Prostate gland (tissue), 2 donors: ENCODE results near the gene MTFR1L. TPM values are rescaled to one million over a fixed set of nuclear protein-coding genes. Genes with fewer than 3 reads are reported as not detected.

Source experiments
- DNase-seq: peaks from one replicate; pipeline ENCODE4 v3.0.0-alpha.2; 2019; ENCODE audit warnings: low spot score
- H3K27ac ChIP-seq, 2 donors: fragments of 200-600 bp; sonication (generic); 2 replicates each; pipeline ENCODE4 v1.5.1; 2017 to 2019
- H3K27me3 ChIP-seq: fragments of 200-600 bp; sonication (generic); replicated peaks from 2 replicates; pipeline ENCODE4 v1.5.1; 2019; ENCODE audit not compliant: insufficient read depth
- H3K36me3 ChIP-seq, 2 donors: fragments of 200-600 bp; sonication (generic); 1 replicate in 1 of 2; 2 replicates in 1 of 2; pipeline versions ENCODE4 v1.5.1 to v1.8.1; 2017 to 2019
- H3K4me1 ChIP-seq: fragments of 200-600 bp; sonication (generic); replicated peaks from 2 replicates; pipeline ENCODE4 v1.5.1; 2019
- H3K4me3 ChIP-seq, 2 donors: fragments of 200-600 bp; sonication (generic); 2 replicates each; pipeline ENCODE4 v1.5.1; 2017 to 2019
- H3K9me3 ChIP-seq: fragments of 200-600 bp; sonication (generic); 2 replicates; pipeline ENCODE4 v1.5.1; 2017
- POLR2A ChIP-seq: fragments of 450-650 bp; IDR thresholded peaks from one replicate; pipeline ENCODE4 v1.6.1; 2016; ENCODE audit warnings: antibody characterized with exemption, mild to moderate bottlenecking
- POLR2AphosphoS5 ChIP-seq: sonication (generic); formaldehyde crosslinking; IDR thresholded peaks from one replicate; pipeline ENCODE4 v1.6.1; 2017; ENCODE audit warnings: antibody characterized with exemption
- WGBS: methylation state at CpG from one replicate; pipeline ENCODE4 v1.1.5; 2018; 5-methylcytosine and 5-hydroxymethylcytosine counted together
- intact Hi-C: fragments of 100-400 bp; cut with DNase I; formaldehyde crosslinking; loops from one replicate; pipeline ENCODE4 v1.14.2; 2022
- total RNA-seq, 2 donors: library from RNA; depleted of rRNA; stranded (reverse); fragments of >200 nt; gene quantifications; one replicate each; pipeline ENCODE4 v1.1.0, GENCODE V29; 2016
- TF ChIP-seq, protein P1 (sequence below), 4 experiments: fragments of 200-600 bp in 2 of 4; fragments of 450-650 bp in 2 of 4; sonication (generic) in 2 of 4; IDR thresholded peaks; 1 replicate in 3 of 4; 2 replicates in 1 of 4; pipeline ENCODE4 v1.5.1; 2016 to 2019; ENCODE audit warnings: antibody characterized with exemption in 4 of 4, mild to moderate bottlenecking in 2 of 4, moderate library complexity in 2 of 4

MTFR1L gene
- total RNA-seq, 2 donors from 2014 or later = 82.2 to 112 TPM

GRCh38 chr1:25799352-25799934 lies 20.3 kb upstream of the MTFR1L start:
- WGBS = 21% methylated on average over 12 of the region's 12 CpGs
- TF ChIP-seq POLR2A (no peak), POLR2AphosphoS5 (no peak)
- TF ChIP-seq, protein P1, sequence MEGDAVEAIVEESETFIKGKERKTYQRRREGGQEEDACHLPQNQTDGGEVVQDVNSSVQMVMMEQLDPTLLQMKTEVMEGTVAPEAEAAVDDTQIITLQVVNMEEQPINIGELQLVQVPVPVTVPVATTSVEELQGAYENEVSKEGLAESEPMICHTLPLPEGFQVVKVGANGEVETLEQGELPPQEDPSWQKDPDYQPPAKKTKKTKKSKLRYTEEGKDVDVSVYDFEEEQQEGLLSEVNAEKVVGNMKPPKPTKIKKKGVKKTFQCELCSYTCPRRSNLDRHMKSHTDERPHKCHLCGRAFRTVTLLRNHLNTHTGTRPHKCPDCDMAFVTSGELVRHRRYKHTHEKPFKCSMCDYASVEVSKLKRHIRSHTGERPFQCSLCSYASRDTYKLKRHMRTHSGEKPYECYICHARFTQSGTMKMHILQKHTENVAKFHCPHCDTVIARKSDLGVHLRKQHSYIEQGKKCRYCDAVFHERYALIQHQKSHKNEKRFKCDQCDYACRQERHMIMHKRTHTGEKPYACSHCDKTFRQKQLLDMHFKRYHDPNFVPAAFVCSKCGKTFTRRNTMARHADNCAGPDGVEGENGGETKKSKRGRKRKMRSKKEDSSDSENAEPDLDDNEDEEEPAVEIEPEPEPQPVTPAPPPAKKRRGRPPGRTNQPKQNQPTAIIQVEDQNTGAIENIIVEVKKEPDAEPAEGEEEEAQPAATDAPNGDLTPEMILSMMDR (IDR thresholded peaks at IDR 0.05) = no peak
- no peak for DNase-seq
- intact Hi-C loops = loop anchor here (2.0 to 10.0 kb wide), 3 partner anchors 57 to 189 kb away; no protein-coding TSS in a partner anchor
- Histone ChIP-seq H3K9me3 (no peaks in the 10 kb centered on the region), H3K27me3 (no peaks in the 10 kb centered on the region), H3K4me1 (peaks cover 28% of the 10 kb centered on the region), H3K4me3 (peak overlapping the region; percentile 46 to 48), H3K36me3 (no peaks in the 10 kb centered on the region), H3K27ac (peak overlapping the region; percentile 81 to 83)

- TF ChIP-seq POLR2AphosphoS5 = no peak
- TF ChIP-seq, protein P1 (IDR thresholded peaks at IDR 0.05) = no peak
- no peak for TF ChIP-seq POLR2A
- peak within 1 kb of the TSS; percentile 81 to 83 for H3K27ac ChIP-seq
- intact Hi-C loops = loop anchor here (2.0 to 10.0 kb wide), 5 partner anchors 58 to 395 kb away; partner anchors contain the start of gene PAFAH2
- peak within 1 kb of the TSS; percentile 48 to 58 for H3K4me3 ChIP-seq
- no peaks in the 10 kb centered on the region for H3K27me3 ChIP-seq
- no peaks in the 10 kb centered on the region for H3K9me3 ChIP-seq
- peaks cover 28% of the 10 kb centered on the region for H3K4me1 ChIP-seq
- H3K36me3 ChIP-seq = no peaks in the 10 kb centered on the region
- WGBS = under 1% methylated on average over 42 of the region's 91 CpGs
- DNase-seq = no peak
Observed at GRCh38 chr1:25799935-25800702, 19.6 kb upstream of the MTFR1L start, which contains the start of gene SELENON. Gene SELENON, plus strand, starts transcription at chr1:25800193. Its CDS starts 38 bp downstream, at chr1:25800231.

DNA sequence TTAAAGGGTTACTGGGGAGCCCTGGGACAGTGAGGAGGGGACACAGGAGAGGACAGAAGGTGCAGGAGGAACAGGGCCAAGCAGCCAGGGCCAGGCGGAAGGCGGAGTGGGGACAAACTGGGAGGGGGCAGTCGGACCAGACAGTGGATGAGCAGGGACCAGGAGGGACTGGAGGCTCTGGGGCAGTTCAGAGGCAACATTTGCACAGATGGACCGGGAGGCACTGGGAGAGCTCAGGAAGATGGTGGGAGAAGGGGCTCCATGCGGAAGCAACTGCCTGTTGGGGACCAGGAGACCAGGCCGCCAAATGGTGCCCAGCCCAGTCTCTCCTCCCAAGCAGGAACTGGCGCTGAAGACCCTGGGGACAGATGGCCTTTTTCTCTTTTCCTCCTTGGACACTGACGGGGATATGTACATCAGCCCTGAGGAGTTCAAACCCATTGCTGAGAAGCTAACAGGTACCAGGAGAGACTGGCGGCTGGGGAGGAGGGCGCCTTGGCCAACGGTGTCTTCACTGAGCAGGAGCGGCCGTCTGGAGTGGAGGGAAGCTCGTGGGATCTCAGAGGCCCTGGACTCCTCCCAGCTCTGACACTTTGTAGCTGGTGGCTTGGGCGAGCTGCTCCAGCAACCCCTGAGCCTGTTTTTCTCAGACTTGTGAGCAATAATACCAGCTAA lies 18.9 kb upstream of the MTFR1L start:
- no peak for DNase-seq
- no peaks in the 10 kb centered on the region for H3K36me3 ChIP-seq
- H3K27ac ChIP-seq = peak overlapping the region; percentile 73
- no peaks in the 10 kb centered on the region for H3K27me3 ChIP-seq
- peaks cover 28% of the 10 kb centered on the region for H3K4me1 ChIP-seq
- no peaks in the 10 kb centered on the region for H3K9me3 ChIP-seq
- peak overlapping the region; percentile 48 to 58 for H3K4me3 ChIP-seq
- WGBS = 40% methylated on average over 15 of the region's 15 CpGs
- intact Hi-C loops = loop anchor here (5.0 to 10.0 kb wide), 2 partner anchors 196 to 396 kb away; partner anchors contain the start of gene PAFAH2
- TF ChIP-seq POLR2A = no peak
- no peak for TF ChIP-seq POLR2AphosphoS5
- TF ChIP-seq, protein P1 (IDR thresholded peaks at IDR 0.05) = no peak

- DNase-seq = no peak
- H3K9me3 ChIP-seq = no peaks in the 10 kb centered on the region
- H3K27me3 ChIP-seq = no peaks in the 10 kb centered on the region
- no peak overlapping the region for H3K4me3 ChIP-seq
- peak overlapping the region in 1 of 2 donors; percentile 26 for H3K27ac ChIP-seq
- TF ChIP-seq POLR2A (no peak), POLR2AphosphoS5 (peak; percentile 29)
- TF ChIP-seq, protein P1 (IDR thresholded peaks at IDR 0.05) = no peak
- 45% methylated on average over 6 of the region's 6 CpGs for WGBS
- H3K4me1 ChIP-seq = peaks cover 26% of the 10 kb centered on the region
- H3K36me3 ChIP-seq = no peaks in the 10 kb centered on the region
- intact Hi-C loops = loop anchor here (5.0 to 10.0 kb wide), 2 partner anchors 194 to 398 kb away; partner anchors contain the start of gene PAFAH2
Observed at GRCh38 chr1:25802915-25803314, 16.8 kb upstream of the MTFR1L start.
